ENCODE results near the gene TBC1D24. TPM values are rescaled to one million over a fixed set of nuclear protein-coding genes. Genes with fewer than 3 reads are reported as not detected.
A peak's percentile ranks its signal among the peaks of the same experiment; 100 is the strongest.

The TBC1D24 gene
- polyA plus RNA-seq, 1 experiment, result 6.0 TPM

DNA sequence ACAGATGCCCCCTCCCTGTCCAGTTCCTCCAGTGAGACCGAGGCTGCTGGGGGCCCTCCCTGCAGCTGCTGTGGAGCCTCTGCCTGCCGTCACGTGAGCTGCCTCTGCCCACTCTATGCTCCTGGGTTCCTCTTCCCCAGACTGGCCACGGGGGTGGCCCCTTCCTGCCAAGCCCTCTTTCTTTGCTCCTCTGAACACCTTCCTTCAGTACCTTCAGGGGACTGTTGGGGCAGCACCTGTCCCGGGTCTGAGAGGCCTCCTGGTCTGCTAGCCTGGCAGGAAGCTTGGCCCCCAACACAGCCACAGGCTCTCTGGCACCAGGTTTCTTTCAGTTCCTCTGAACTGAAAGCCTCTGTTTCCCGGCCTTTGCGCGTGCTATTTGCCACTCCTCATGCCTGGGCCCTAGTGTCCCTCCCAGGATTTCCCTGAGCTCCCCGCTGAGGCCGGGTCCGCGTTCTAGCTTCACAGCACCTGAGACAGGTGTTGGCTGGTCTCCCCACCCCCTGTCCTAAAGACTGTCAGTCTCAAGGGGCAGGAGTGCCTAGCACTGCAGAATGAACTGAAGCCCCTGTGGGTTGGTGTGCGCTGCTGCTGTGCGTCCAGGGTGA, 32.2 kb downstream of the TBC1D24 start:
- CTCF ChIA-PET, result no interaction called here

DNA sequence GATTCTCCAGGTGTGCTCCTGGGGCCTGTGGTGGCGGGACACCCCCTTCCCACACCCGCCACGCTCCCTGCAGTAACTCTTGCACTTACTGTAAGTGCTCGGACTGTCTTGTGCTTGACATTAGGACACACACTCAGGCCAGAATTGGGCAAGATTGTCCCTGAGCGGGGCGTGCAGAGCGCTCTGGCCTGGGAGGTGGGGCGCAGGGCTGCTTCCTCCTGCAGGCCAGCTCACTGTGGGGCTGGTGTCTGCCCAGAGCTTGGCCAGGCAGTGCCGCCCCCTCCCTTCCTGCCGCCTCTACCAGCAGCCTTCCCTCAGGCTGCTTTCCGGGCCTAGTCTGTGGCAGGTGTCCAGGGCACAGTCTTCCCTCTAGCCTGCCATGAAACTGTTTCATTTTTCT, 32.7 kb downstream of the TBC1D24 start:
- Histone ChIP-seq H3K27ac (ENCODE audit: low read depth, low read length) (no peak overlapping the region), H3K27me3 (ENCODE audit: control insufficient read depth, insufficient read depth, low read length) (no peaks in the 10 kb centered on the region), H3K9me3 (ENCODE audit: control insufficient read depth, insufficient read depth, low read length) (no peaks in the 10 kb centered on the region), H3K4me3 (ENCODE audit: low read depth, low read length) (no peak overlapping the region)
- POLR2A ChIA-PET, result no interaction called here
- DNase-seq (ENCODE audit: low read depth, low spot score), result no peak
- CTCF ChIA-PET, result no interaction called here
- TF ChIP-seq, protein P1, sequence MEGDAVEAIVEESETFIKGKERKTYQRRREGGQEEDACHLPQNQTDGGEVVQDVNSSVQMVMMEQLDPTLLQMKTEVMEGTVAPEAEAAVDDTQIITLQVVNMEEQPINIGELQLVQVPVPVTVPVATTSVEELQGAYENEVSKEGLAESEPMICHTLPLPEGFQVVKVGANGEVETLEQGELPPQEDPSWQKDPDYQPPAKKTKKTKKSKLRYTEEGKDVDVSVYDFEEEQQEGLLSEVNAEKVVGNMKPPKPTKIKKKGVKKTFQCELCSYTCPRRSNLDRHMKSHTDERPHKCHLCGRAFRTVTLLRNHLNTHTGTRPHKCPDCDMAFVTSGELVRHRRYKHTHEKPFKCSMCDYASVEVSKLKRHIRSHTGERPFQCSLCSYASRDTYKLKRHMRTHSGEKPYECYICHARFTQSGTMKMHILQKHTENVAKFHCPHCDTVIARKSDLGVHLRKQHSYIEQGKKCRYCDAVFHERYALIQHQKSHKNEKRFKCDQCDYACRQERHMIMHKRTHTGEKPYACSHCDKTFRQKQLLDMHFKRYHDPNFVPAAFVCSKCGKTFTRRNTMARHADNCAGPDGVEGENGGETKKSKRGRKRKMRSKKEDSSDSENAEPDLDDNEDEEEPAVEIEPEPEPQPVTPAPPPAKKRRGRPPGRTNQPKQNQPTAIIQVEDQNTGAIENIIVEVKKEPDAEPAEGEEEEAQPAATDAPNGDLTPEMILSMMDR (IDR thresholded peaks at IDR 0.05; ENCODE audit: low read depth, low read length), result no peak

More for the DNA sequence above, 32.2 kb downstream of the TBC1D24 start:
- no peaks in the 10 kb centered on the region for H3K27me3 ChIP-seq (ENCODE audit: control insufficient read depth, insufficient read depth, low read length)
- DNase-seq (ENCODE audit: low read depth, low spot score), result no peak
- H3K4me3 ChIP-seq (ENCODE audit: low read depth, low read length), result no peak overlapping the region
- no peak overlapping the region for H3K27ac ChIP-seq (ENCODE audit: low read depth, low read length)
- H3K9me3 ChIP-seq (ENCODE audit: control insufficient read depth, insufficient read depth, low read length), result no peaks in the 10 kb centered on the region
- POLR2A ChIA-PET, result interaction anchor here (1.2 kb wide), 1 partner anchor 30 kb away, joined by 4 read pairs; no protein-coding TSS in a partner anchor
- TF ChIP-seq, protein P1 (IDR thresholded peaks at IDR 0.05; ENCODE audit: low read depth, low read length), result no peak

DNA sequence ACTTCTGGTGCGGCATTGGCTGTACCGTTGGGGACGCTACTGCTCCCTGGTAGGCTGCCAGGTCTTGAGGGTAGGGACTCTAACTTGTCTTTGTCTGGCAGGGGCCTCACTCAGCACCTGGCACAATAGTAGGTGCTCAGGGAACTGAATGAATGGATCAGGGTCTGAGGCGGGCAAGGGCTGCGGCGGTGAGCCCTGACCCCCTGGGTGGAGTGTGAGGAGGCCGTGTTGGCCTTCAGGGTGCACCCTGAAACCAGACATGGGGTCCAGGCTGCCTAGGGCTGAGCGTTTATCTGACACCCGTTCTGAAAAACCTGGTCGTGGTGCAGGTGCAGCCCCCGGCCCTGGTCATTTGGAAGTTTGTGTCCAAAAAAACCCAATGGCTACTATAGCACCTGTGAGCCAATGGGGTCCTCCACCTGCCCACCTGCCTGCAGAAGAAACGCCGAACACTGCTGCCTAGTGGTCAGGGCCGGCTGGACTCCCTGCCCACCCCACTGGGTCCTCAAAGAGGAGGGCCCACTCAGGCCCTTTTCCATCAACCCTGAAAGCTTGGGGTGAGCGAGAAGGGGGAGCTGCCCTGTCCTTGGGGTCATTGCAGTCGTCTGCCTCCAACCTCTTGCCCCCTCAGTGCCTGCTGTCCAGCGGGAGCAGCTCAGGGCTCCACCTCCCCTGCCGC, 33.9 kb downstream of the TBC1D24 start:
- TF ChIP-seq, protein P1 (IDR thresholded peaks at IDR 0.05; ENCODE audit: low read depth, low read length), result no peak
- POLR2A ChIA-PET, result no interaction called here
- CTCF ChIA-PET, result no interaction called here
- Histone ChIP-seq H3K27me3 (ENCODE audit: control insufficient read depth, insufficient read depth, low read length) (no peaks in the 10 kb centered on the region), H3K9me3 (ENCODE audit: control insufficient read depth, insufficient read depth, low read length) (peaks cover 4% of the 10 kb centered on the region; the same call in 1 of the 2 replicates), H3K4me3 (ENCODE audit: low read depth, low read length) (no peak overlapping the region), H3K27ac (ENCODE audit: low read depth, low read length) (no peak overlapping the region)
- DNase-seq (ENCODE audit: low read depth, low spot score), result no peak

DNA sequence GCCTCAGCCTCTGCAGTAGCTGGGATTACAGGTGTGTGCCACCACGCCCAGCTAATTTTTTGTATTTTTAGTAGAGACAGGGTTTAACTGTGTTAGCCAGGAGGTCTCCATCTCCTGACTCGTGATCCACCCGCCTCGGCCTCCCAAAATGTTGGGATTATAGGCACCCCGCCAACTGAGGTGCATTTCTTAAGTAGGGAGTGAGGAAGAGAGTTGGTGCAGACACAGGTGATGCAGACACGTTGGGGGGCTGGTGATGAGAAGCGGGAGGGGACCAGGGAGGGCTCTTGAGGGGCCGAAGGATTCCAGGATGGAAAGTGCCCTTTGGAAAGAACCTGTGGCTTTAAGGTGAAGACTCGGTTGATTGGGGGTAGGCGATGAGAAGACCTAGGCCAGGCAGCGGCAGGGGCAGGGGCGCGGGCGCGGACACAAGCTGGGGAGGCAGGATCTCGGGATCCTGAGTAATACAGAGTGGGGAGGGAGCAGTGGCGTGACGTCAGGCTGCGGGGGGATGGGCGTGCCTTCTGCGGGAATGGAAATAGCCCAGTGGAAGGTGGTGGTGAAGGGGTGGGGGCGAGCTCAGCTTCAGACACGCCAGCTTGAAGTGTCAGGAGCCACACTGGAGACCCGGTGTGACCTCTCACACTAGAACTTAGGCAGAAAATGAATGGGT, 36.3 kb downstream of the TBC1D24 start:
- CTCF ChIA-PET, result interaction anchor here (4.2 kb wide), 1 partner anchor 10 kb away, joined by 20 read pairs; no protein-coding TSS in a partner anchor
- H3K27me3 ChIP-seq (ENCODE audit: control insufficient read depth, insufficient read depth, low read length), result no peaks in the 10 kb centered on the region
- POLR2A ChIA-PET, result interaction anchor here (1.0 to 1.2 kb wide), 2 partner anchors 9 kb away, joined by 6 to 11 read pairs; partner anchors contain the start of gene AMDHD2
- peak overlapping the region; percentile 11 for H3K27ac ChIP-seq (ENCODE audit: low read depth, low read length)
- peak overlapping the region; percentile 22; the same call in 1 of the 2 replicates for H3K4me3 ChIP-seq (ENCODE audit: low read depth, low read length)
- TF ChIP-seq, protein P1 (IDR thresholded peaks at IDR 0.05; ENCODE audit: low read depth, low read length), result no peak
- H3K9me3 ChIP-seq (ENCODE audit: control insufficient read depth, insufficient read depth, low read length), result peaks cover 4% of the 10 kb centered on the region; the same call in 1 of the 2 replicates
- DNase-seq (ENCODE audit: low read depth, low spot score), result peak; percentile 20

All from AG04450 (cell line).